Smooth muscle cell (in vitro differentiated cells): ENCODE measurements around the gene TMEM151B. TPM values are rescaled to one million over a fixed set of nuclear protein-coding genes. Genes with fewer than 3 reads are reported as not detected.

ENCODE experiments used
- DNase-seq: peaks from one replicate; lab custom pipeline; 2025; ENCODE audit not compliant: unreplicated experiment; lab: John Stamatoyannopoulos, UW
- H2AFZ ChIP-seq: fragments of 200-600 bp; sonication (generic); 2 replicates; pipeline ENCODE4 v1.6.0; 2016; ENCODE audit warnings: antibody characterized with exemption, low read depth, mild to moderate bottlenecking
- H3F3A ChIP-seq: fragments of 200-600 bp; sonication (generic); 2 replicates; pipeline ENCODE4 v1.6.0; 2017; ENCODE audit warnings: antibody characterized with exemption, low read depth
- H3K27ac ChIP-seq: fragments of 200-600 bp; sonication (generic); 2 replicates; pipeline ENCODE4 v1.5.1; 2016; ENCODE audit warnings: low read depth, mild to moderate bottlenecking
- H3K27me3 ChIP-seq: fragments of 200-600 bp; sonication (generic); 2 replicates; pipeline ENCODE4 v1.6.1; 2016; ENCODE audit warnings: low read depth, mild to moderate bottlenecking
- H3K36me3 ChIP-seq: fragments of 200-600 bp; sonication (generic); 2 replicates; pipeline ENCODE4 v1.5.1; 2016; ENCODE audit warnings: low read depth
- H3K4me1 ChIP-seq: fragments of 200-600 bp; sonication (generic); 2 replicates; pipeline ENCODE4 v1.5.1; 2016; ENCODE audit warnings: low read depth
- H3K4me2 ChIP-seq: fragments of 200-600 bp; sonication (generic); 2 replicates; pipeline ENCODE4 v1.6.0; 2016; ENCODE audit warnings: mild to moderate bottlenecking
- H3K4me3 ChIP-seq: fragments of 200-600 bp; sonication (generic); 2 replicates; pipeline ENCODE4 v1.5.1; 2016; ENCODE audit warnings: mild to moderate bottlenecking
- H3K79me2 ChIP-seq: fragments of 200-600 bp; sonication (generic); 2 replicates; pipeline ENCODE4 v1.6.0; 2016; ENCODE audit warnings: low read depth, mild to moderate bottlenecking
- H3K9ac ChIP-seq: fragments of 200-600 bp; sonication (generic); 2 replicates; pipeline ENCODE4 v1.6.0; 2016; ENCODE audit warnings: low read depth
- H3K9me3 ChIP-seq: fragments of 200-600 bp; sonication (generic); replicated peaks from 2 replicates; pipeline ENCODE4 v1.5.1; 2016; ENCODE audit warnings: low read depth
- H4K20me1 ChIP-seq: fragments of 200-600 bp; sonication (generic); 2 replicates; pipeline ENCODE4 v1.6.0; 2016; ENCODE audit warnings: low read depth
- WGBS: methylation state at CpG from one replicate; pipeline ENCODE4 v1.1.7; 2016; ENCODE audit warnings: low lambda C conversion rate; 5-methylcytosine and 5-hydroxymethylcytosine counted together
- polyA plus RNA-seq: library from polyadenylated mRNA; unstranded; fragments of >200 nt; fragmentation: Nextera tagmentation; extraction: Ambion mirVana; gene quantifications from 2 replicates; pipeline ENCODE4 v1.2.1, GENCODE V29; 2016
- total RNA-seq: library from RNA; depleted of rRNA; stranded (reverse); fragments of >200 nt; gene quantifications from 2 replicates; pipeline ENCODE4 v1.2.3, GENCODE V29; 2014
- TF ChIP-seq, protein P1 (sequence below): fragments of 200-600 bp; sonication (generic); IDR thresholded peaks from 2 replicates; pipeline ENCODE4 v1.5.1; 2017; ENCODE audit warnings: borderline replicate concordance, mild to moderate bottlenecking, antibody characterized with exemption; ENCODE audit not compliant: insufficient read depth, poor library complexity, severe bottlenecking

TMEM151B gene
- total and polyA plus RNA-seq, 2 experiments from 2014 or later = not detected

DNA sequence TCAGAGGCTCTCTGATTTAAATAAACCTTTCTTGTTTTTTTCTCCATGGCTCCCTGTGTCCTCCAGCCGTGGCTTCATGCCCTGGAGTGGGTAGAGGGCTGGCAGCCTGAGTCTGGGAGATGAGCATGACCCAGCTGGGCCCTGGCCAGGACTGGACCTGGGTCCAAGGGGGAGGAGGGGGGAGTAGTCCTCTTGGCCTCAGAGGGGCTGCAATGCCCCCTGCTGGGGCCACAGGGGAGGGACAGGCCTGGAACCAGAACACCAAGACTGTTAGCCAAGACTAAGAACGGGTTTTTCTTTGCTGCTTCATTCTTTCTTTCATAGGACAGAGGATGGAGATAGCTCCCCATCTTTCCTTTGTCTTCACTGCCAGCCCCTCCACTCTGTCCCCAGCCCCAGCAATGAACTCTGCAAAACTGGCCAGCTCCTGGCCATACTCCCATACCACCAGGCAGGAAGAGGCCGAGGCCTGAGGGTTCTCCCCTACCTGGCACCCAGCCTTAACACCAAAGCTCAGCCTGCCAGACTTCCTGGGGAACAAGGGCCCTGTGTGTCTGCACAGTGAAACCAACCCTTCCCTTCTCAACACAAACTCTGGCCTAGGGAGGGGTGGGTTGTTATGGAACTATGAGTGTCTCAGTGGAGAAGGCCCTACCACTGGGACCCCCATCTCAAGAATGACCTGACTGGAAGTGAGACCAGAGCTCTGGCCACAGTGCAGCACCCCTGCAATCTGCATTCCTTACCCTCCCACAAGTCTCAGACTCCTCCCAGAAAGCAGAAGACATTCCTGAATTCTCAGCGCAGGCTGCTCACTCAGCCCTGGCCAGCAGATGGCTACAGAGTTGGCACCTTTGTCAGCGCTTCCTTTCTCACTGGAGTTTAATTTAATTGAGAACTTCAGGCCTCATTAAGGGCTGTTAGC is 35.9 kb upstream of the TMEM151B start:
- peak overlapping the region; percentile 60 for H3K4me2 ChIP-seq
- no peak overlapping the region for H3K9ac ChIP-seq
- no peaks in the 10 kb centered on the region for H3K27me3 ChIP-seq
- H3F3A ChIP-seq = no peaks in the 10 kb centered on the region
- H3K79me2 ChIP-seq = no peaks in the 10 kb centered on the region
- H3K27ac ChIP-seq = peak overlapping the region; percentile 44
- no peak overlapping the region for H3K4me3 ChIP-seq
- peak overlapping the region; percentile 86 for H2AFZ ChIP-seq
- TF ChIP-seq, protein P1, sequence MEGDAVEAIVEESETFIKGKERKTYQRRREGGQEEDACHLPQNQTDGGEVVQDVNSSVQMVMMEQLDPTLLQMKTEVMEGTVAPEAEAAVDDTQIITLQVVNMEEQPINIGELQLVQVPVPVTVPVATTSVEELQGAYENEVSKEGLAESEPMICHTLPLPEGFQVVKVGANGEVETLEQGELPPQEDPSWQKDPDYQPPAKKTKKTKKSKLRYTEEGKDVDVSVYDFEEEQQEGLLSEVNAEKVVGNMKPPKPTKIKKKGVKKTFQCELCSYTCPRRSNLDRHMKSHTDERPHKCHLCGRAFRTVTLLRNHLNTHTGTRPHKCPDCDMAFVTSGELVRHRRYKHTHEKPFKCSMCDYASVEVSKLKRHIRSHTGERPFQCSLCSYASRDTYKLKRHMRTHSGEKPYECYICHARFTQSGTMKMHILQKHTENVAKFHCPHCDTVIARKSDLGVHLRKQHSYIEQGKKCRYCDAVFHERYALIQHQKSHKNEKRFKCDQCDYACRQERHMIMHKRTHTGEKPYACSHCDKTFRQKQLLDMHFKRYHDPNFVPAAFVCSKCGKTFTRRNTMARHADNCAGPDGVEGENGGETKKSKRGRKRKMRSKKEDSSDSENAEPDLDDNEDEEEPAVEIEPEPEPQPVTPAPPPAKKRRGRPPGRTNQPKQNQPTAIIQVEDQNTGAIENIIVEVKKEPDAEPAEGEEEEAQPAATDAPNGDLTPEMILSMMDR = peak; percentile 60
- WGBS = 37% methylated on average over 5 of the region's 5 CpGs
- DNase-seq = no peak
- H3K36me3 ChIP-seq = no peaks in the 10 kb centered on the region
- no peaks in the 10 kb centered on the region for H4K20me1 ChIP-seq
- peaks cover 11% of the 10 kb centered on the region for H3K4me1 ChIP-seq
- H3K9me3 ChIP-seq = no peaks in the 10 kb centered on the region

DNA sequence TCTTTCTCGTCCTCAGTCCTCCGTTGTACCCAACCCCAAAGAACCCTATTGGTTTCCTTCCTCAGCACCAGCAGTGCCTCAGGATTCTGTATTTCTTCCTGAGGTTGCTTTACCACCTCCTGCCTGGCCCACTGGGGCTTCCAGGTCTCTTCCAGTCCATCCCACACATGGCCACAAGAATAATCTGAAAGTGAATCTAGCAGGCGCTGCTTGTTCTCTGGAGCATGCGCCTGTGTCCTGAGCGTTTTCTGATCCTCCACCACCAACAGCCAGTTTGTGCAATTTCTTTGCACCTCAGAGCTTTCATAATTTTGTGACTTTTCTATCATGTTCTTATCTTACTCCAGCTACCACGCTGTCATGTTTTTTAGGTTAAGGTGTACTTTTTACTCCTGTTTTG is 35.0 kb upstream of the TMEM151B start:
- Histone ChIP-seq H3K4me3 (no peak overlapping the region), H3K27ac (peak overlapping the region; percentile 44), H4K20me1 (no peaks in the 10 kb centered on the region), H3K9me3 (no peaks in the 10 kb centered on the region), H3K36me3 (no peaks in the 10 kb centered on the region), H3K4me1 (peaks cover 11% of the 10 kb centered on the region), H3K9ac (no peak overlapping the region), H3K27me3 (no peaks in the 10 kb centered on the region), H3K79me2 (no peaks in the 10 kb centered on the region), H3F3A (no peaks in the 10 kb centered on the region), H3K4me2 (peak overlapping the region; percentile 49), H2AFZ (no peak overlapping the region)
- TF ChIP-seq, protein P1 = no peak
- WGBS = 82% methylated on average over 6 of the region's 6 CpGs
- no peak for DNase-seq

DNA sequence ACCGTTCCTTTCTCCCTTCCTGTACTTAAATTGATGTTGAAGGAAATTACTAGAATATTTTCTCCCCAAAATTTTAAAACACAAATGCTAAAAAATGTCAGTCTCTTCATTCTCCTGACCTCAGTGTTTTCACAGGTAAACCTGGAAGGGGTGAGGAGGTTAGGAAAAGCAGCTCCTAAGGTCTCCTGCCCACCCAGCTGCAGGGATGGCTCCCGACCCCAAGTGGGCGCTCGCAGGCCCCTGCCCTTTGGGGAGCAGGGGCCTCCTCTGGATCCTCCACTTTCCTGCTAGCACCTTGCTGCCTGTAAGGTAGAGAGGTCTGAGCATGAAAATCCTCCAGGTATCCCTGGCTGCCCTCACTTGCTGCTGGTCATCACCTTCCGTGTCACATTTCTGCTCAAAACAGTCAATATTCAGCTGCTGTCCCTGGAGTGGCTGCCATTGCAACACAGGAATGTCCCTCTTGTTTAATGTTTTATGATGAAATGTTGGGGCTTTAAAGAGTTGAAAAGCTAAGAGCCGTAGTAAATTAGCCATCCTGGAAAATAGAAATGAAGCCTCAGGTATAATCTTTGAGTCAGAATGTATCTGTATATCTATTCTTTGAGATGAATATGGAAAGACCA is 34.2 kb upstream of the TMEM151B start:
- no peaks in the 10 kb centered on the region for H3K79me2 ChIP-seq
- no peak overlapping the region for H3K9ac ChIP-seq
- H3K27me3 ChIP-seq = no peaks in the 10 kb centered on the region
- no peaks in the 10 kb centered on the region for H3K9me3 ChIP-seq
- H4K20me1 ChIP-seq = no peaks in the 10 kb centered on the region
- no peaks in the 10 kb centered on the region for H3K36me3 ChIP-seq
- no peaks in the 10 kb centered on the region for H3F3A ChIP-seq
- TF ChIP-seq, protein P1 = no peak
- no peak overlapping the region for H2AFZ ChIP-seq
- H3K4me2 ChIP-seq = no peak overlapping the region
- no peak overlapping the region for H3K4me3 ChIP-seq
- 96% methylated on average over 6 of the region's 6 CpGs for WGBS
- no peak for DNase-seq
- no peak overlapping the region for H3K27ac ChIP-seq
- H3K4me1 ChIP-seq = peaks cover 11% of the 10 kb centered on the region
